Measurements from ENCODE around the gene PPP6R2.
A peak's percentile ranks its signal among the peaks of the same experiment; 100 is the strongest.

DNA sequence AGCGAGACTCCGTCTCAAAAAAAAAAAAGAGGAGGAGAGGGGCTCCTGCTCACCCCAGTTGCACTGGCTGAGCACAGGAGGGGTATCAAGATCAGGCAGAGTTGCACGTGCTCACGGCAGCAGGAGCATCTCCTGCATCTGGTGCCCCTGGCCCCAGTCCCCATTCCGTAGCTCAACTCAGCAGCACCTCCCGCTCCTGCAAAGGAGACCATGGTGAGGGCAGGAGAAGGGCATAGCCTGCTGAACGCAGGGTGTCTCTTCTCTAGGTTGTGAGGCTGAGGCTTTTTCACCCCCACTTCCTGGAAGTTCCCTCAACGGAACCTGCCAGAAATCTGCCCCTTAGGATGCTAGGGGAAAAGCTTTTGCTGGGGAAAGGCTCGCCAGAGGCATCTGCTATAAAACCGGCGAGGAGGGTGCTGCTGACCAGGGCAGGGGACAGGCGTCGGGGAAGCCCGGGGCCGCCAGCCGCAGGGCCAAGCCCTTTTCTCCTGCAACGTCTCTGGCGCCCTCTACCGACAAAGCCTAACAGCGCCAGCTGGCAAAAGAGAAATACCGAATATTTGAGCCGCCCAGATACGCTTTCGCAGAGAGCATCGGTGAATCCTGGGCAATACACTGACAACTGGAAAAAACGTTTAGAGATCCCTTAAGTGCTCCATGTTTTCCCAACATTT, 1.0 kb upstream of the PPP6R2 start:
- TF ChIP-seq POLR2A (IDR thresholded peaks at IDR 0.05) = no peak
- TF ChIP-seq, protein P1, sequence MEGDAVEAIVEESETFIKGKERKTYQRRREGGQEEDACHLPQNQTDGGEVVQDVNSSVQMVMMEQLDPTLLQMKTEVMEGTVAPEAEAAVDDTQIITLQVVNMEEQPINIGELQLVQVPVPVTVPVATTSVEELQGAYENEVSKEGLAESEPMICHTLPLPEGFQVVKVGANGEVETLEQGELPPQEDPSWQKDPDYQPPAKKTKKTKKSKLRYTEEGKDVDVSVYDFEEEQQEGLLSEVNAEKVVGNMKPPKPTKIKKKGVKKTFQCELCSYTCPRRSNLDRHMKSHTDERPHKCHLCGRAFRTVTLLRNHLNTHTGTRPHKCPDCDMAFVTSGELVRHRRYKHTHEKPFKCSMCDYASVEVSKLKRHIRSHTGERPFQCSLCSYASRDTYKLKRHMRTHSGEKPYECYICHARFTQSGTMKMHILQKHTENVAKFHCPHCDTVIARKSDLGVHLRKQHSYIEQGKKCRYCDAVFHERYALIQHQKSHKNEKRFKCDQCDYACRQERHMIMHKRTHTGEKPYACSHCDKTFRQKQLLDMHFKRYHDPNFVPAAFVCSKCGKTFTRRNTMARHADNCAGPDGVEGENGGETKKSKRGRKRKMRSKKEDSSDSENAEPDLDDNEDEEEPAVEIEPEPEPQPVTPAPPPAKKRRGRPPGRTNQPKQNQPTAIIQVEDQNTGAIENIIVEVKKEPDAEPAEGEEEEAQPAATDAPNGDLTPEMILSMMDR (IDR thresholded peaks at IDR 0.05) = peak; percentile 97 to 99 (median 98)
